ENCODE data around the gene CECR2. TPM values are rescaled to one million over a fixed set of nuclear protein-coding genes. Genes with fewer than 3 reads are reported as not detected.
"Not testable (repeated sequence)": the region's sequence is repeated elsewhere in the genome, so short reads cannot be mapped to it uniquely, and the experiment has no call there.

The CECR2 gene
- total and polyA plus RNA-seq, 10 of the 15 experiments (the other 5 are each of a cell fraction or from before 2014, with no cell fraction given) = 0.01 to 0.08 (median 0.01) TPM; not detected in 7

DNA sequence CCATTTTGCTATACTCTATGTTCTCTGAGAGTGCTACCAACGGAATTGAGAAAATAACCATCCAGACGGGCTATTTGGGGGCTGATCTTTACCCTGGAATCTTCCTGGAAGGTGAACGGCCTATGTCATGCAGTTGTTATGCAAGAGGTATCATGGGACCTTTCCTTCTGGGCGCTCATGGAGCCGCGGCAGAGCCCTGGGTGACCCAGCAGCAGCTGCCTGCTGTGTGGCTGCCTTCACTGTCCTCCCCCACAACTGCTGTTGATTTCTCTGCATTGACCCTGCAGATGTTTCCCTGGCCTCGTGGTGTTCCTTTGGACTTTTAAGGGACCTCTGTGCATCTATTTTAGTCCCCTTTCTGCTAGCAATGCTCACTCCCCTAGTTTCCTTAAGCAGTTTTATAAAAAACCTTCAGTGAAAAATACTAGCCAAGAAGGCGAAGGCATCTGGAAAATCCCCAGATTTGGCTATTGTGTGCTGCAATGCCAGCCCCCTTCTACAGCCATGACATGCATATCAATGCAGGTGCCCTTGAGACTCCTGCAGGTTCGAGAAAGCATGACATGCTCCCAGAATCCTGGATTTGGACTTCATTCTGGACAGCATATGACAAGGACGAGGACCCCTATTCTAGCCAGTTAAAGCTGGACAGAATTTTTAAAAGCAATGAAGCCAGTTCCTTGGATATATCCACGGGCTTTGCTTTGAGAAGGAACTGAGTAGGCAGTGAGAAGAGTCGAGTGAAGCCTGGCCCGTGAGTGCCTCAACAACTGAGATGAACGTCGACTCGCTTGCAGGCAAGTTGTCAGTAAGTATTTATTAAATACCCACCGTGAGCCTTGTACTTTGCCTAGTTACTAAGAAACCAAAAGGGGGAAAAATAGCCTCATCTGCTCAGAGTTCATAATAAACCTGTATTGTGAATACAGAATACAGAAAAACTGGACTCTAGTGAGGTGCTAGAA lies 193.9 kb downstream of the CECR2 start, which contains the start of gene SLC25A18 (continued):
- TF ChIP-seq, protein P1, sequence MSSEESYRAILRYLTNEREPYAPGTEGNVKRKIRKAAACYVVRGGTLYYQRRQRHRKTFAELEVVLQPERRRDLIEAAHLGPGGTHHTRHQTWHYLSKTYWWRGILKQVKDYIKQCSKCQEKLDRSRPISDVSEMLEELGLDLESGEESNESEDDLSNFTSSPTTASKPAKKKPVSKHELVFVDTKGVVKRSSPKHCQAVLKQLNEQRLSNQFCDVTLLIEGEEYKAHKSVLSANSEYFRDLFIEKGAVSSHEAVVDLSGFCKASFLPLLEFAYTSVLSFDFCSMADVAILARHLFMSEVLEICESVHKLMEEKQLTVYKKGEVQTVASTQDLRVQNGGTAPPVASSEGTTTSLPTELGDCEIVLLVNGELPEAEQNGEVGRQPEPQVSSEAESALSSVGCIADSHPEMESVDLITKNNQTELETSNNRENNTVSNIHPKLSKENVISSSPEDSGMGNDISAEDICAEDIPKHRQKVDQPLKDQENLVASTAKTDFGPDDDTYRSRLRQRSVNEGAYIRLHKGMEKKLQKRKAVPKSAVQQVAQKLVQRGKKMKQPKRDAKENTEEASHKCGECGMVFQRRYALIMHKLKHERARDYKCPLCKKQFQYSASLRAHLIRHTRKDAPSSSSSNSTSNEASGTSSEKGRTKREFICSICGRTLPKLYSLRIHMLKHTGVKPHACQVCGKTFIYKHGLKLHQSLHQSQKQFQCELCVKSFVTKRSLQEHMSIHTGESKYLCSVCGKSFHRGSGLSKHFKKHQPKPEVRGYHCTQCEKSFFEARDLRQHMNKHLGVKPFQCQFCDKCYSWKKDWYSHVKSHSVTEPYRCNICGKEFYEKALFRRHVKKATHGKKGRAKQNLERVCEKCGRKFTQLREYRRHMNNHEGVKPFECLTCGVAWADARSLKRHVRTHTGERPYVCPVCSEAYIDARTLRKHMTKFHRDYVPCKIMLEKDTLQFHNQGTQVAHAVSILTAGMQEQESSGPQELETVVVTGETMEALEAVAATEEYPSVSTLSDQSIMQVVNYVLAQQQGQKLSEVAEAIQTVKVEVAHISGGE (CRISPR knock-in tag; IDR thresholded peaks at IDR 0.05) = no peak
- TF ChIP-seq SIX5 (IDR thresholded peaks at IDR 0.05; ENCODE audit: low read depth, low read length, severe bottlenecking) = no peak
- TF ChIP-seq TCF3 (IDR thresholded peaks at IDR 0.05; ENCODE audit: borderline replicate concordance, insufficient read depth, low read depth, low read length) = no peak

DNA sequence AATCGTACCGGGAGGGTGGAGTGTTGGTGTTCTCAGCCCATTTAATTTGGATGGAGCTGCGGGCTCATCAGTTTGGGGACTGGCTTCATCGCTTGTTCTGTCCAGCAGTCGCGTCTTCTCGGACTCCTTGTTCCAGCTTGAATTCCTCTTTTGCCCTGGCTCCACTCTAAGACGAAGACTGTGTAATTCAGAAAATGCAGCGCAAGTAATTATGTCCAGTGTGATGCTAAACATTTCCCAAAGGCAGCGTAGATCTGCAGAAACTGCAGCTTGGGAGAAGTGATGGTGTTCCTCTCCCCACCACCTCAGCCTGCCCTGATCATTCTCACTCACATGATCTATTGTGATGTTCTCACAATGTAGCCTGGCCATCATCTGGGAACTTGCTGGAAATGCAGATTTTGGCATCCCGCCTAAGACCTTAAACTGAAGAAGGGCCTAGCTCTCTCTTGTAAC lies 194.7 kb downstream of the CECR2 start:
- Histone ChIP-seq H2AFZ (ENCODE audit: control insufficient read depth, low read depth, low read length) (no peak overlapping the region), H3K4me1 (ENCODE audit: control insufficient read depth, insufficient read depth, low read length) (no peaks in the 10 kb centered on the region), H3K79me2 (ENCODE audit: control insufficient read depth, insufficient read depth, low read length) (no peaks in the 10 kb centered on the region), H3K4me2 (ENCODE audit: control insufficient read depth, insufficient read depth) (no peak overlapping the region), H3K36me3 (ENCODE audit: control insufficient read depth in 2 of 2, insufficient read depth in 2 of 2, low read length in 1 of 2) (no peaks in the 10 kb centered on the region), H3K27me3 (replicated peaks in 1 of 2; ENCODE audit: control insufficient read depth in 2 of 2, insufficient read depth in 2 of 2, low read length in 1 of 2) (no peaks in the 10 kb centered on the region; a peak in 1 of 4 replicates), H3K9me3 (replicated peaks; ENCODE audit: control insufficient read depth, insufficient read depth, low read length) (no peaks in the 10 kb centered on the region), H3K4me3 (no peak overlapping the region), H3K27ac (ENCODE audit: control insufficient read depth, insufficient read depth) (no peak overlapping the region), H4K20me1 (ENCODE audit: control insufficient read depth, insufficient read depth) (no peaks in the 10 kb centered on the region), H3K9ac (ENCODE audit: control insufficient read depth, insufficient read depth, low read length) (no peak overlapping the region)
- TF ChIP-seq, protein P2, sequence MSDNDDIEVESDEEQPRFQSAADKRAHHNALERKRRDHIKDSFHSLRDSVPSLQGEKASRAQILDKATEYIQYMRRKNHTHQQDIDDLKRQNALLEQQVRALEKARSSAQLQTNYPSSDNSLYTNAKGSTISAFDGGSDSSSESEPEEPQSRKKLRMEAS (IDR thresholded peaks at IDR 0.05; ENCODE audit: low read depth, low read length) = no peak
- TF ChIP-seq TBL1XR1 (IDR thresholded peaks at IDR 0.05; ENCODE audit: low read depth, low read length) = no peak
- intact Hi-C loops (cut with micrococcal nuclease; ENCODE audit: unreplicated experiment) (no loop called here), in situ Hi-C loops (cut with MboI) (no loop called here)
- 64% methylated on average over 11 of the region's 11 CpGs for WGBS (ENCODE audit: insufficient coverage, insufficient replicate concordance, low lambda C conversion rate, missing lambda C conversion rate)
- FAIRE-seq (no peak), DNase-seq (ENCODE audit: low read depth, low spot score) (no peak), ATAC-seq (no peak)
- POLR2A ChIA-PET = no interaction called here
- no TSS peak for BruUV-seq (replicated peaks)
- SMC1A ChIA-PET (ENCODE audit: uncharacterized antibody, unreplicated experiment) = interaction anchor here (0.5 kb wide), 1 partner anchor 42 kb away, joined by 3 read pairs; no protein-coding TSS in a partner anchor
- CTCF ChIA-PET = interaction anchor here (1.4 kb wide), 1 partner anchor 10 kb away, joined by 3 read pairs; no protein-coding TSS in a partner anchor
- RAD21 ChIA-PET (ENCODE audit: unreplicated experiment) = no interaction called here

DNA sequence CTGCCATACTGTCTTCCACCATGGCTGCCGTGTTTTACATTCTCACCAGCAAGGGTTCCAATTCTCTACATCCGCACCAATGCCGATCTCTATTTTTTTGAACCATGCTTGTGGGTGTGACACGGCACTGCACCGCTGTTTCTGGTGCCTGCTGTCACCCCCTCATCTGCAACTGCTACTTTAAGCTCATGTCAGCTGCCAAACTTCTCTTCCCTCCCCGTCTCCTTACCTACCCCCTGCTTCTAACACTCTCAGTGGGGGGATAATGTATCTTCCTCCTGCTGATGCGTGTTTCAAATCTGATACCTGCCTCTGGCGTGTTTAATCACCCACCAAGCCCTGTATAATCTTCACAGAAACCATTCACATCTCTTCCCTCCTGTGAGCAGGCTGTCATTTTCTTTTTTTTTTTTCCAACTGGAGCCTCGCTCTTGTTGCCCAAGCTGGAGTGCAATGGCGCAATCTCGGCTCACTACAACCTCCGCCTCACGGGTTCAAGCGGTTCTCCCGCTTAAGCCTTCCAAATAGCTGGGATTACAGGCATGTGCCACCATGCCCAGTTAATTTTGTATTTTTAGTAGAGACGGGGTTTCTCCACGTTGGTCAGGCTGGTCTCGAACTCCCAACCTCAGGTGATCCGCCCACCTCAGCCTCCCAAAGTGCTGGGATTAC lies 196.9 kb downstream of the CECR2 start:
- intact Hi-C loops (cut with micrococcal nuclease; ENCODE audit: unreplicated experiment); CTCF ChIA-PET; H3K4me1 ChIP-seq (ENCODE audit: control insufficient read depth, insufficient read depth, low read length); H3K9me3 ChIP-seq (replicated peaks; ENCODE audit: control insufficient read depth, insufficient read depth, low read length); H3K4me2 ChIP-seq (ENCODE audit: control insufficient read depth, insufficient read depth); H3K4me3 ChIP-seq; POLR2A ChIA-PET; H3K9ac ChIP-seq (ENCODE audit: control insufficient read depth, insufficient read depth, low read length); H3K27me3 ChIP-seq (replicated peaks in 1 of 2; ENCODE audit: control insufficient read depth in 2 of 2, insufficient read depth in 2 of 2, low read length in 1 of 2); RAD21 ChIA-PET (ENCODE audit: unreplicated experiment); FAIRE-seq; H4K20me1 ChIP-seq (ENCODE audit: control insufficient read depth, insufficient read depth); DNase-seq (ENCODE audit: low read depth, low spot score); H3K79me2 ChIP-seq (ENCODE audit: control insufficient read depth, insufficient read depth, low read length); ATAC-seq; H2AFZ ChIP-seq (ENCODE audit: control insufficient read depth, low read depth, low read length); H3K27ac ChIP-seq (ENCODE audit: control insufficient read depth, insufficient read depth); SMC1A ChIA-PET (ENCODE audit: uncharacterized antibody, unreplicated experiment); in situ Hi-C loops (cut with MboI); BruUV-seq (replicated peaks); H3K36me3 ChIP-seq (ENCODE audit: control insufficient read depth in 2 of 2, insufficient read depth in 2 of 2, low read length in 1 of 2): not testable (repeated sequence)
- WGBS (ENCODE audit: insufficient coverage, insufficient replicate concordance, low lambda C conversion rate, missing lambda C conversion rate) = 59% methylated on average over 19 of the region's 19 CpGs
